ENCODE measurements around the gene TXNRD1.
"Not testable (repeated sequence)": the region's sequence is repeated elsewhere in the genome, so short reads cannot be mapped to it uniquely, and the experiment has no call there.

The TXNRD1 gene

GRCh38 chr12:104329707-104330532 lies 114.3 kb downstream of the TXNRD1 start:
- no peak for DNase-seq (ENCODE audit: low spot score)

DNA sequence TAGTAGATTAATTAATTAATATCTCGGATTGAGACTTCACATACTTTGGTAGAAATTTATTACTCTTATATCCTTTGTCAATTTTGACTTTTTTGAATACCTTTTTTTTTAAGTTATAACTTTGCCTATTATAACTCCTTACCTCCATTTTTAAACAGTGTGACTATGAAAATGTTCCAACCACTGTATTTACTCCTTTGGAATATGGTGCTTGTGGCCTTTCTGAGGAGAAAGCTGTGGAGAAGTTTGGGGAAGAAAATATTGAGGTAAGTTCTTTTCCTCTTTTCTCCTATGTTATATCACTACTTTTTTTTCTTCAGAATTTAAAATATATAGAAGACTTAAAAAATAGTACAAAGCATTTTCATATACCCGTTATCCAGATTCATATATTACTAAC lies 115.8 kb downstream of the TXNRD1 start:
- no peak for DNase-seq (ENCODE audit: low spot score)

- not testable (repeated sequence) for DNase-seq (ENCODE audit: low spot score)
These were observed 116.7 kb downstream of the TXNRD1 start for GRCh38 chr12:104332273-104332672.

GRCh38 chr12:104333692-104334255 lies 118.2 kb downstream of the TXNRD1 start:
- no peak for DNase-seq (ENCODE audit: low spot score)

DNA sequence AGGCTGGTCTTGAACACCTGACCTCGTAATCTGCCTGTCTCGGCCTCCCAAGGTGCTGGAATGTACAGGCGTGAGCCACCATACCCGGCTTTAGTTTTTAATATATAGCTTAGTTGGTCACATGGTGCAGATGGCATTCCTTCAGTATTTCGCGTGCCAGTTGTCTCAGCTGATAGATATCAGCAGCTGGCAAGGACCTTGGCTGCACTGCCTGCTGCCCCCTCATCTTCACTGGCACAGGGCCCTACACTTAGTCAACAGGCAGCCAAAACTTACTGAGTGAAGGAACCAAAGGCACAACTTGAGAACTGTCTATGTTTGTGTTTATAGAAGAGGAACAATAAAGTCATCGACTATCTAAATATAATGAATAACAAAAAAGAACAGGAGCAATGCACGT lies 119.0 kb downstream of the TXNRD1 start:
- DNase-seq (ENCODE audit: low spot score), result peak; percentile 49

DNA sequence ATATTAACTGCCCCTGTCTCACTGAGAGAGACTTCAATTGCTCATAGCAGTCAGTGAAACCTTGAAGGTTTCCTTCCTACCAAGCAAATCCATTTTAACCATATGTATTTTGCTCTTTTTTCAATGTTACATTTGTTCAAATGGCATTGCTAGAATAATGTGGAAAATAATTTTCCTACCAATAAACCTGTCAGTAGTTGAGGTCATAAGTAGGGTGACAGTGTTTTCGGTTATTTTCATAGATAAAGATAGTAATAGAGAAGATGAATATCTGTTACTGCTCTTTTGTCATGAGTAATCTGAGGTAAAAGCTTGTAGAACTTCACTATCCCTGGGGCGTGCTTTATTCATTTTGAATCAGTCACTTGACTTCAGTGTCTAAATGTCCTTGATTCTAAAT lies 120.5 kb downstream of the TXNRD1 start:
- DNase-seq (ENCODE audit: low spot score), result no peak

- no peak for DNase-seq (ENCODE audit: low spot score)
These were observed 121.5 kb downstream of the TXNRD1 start for GRCh38 chr12:104337030-104337558.

GRCh38 chr12:104339663-104340062 lies 124.1 kb downstream of the TXNRD1 start:
- DNase-seq (ENCODE audit: low spot score), result no peak

GRCh38 chr12:104340177-104340576 lies 124.6 kb downstream of the TXNRD1 start:
- no peak for DNase-seq (ENCODE audit: low spot score)

DNA sequence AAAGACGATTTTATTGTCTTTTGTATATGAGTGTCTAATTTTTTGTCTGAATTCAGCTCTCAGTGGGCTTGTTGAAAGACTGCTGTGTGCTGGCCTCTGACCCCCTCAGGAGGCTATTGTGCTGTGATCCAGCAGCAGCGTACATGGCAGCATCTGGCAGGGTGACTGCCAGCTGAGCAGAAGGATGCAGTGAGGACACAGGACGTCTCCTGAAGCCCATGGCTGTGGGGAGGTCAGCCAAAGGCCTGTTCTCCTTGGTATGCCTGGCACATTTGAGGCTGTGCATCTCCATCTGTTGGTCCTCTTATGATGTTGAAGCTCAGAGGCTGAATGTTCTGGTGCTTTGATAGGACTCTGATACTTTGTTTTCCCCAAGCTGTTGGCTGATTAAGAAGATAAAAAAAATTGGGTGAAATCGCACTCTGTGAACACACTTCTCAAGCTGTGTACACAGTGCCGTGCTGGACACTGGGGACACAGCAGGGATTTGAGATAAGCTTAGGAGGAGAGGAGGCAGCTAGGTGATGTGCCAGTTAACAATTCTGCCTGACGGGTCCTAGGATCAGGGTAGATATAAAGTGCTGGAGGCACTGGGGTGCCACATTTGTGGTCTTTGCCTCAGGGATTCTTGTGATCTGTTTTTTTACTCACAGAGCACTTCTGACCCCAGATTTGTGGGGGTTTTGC lies 125.5 kb downstream of the TXNRD1 start:
- no peak for DNase-seq (ENCODE audit: low spot score)

- DNase-seq (ENCODE audit: low spot score), result no peak
These were observed 126.6 kb downstream of the TXNRD1 start for GRCh38 chr12:104342147-104342546.

DNA sequence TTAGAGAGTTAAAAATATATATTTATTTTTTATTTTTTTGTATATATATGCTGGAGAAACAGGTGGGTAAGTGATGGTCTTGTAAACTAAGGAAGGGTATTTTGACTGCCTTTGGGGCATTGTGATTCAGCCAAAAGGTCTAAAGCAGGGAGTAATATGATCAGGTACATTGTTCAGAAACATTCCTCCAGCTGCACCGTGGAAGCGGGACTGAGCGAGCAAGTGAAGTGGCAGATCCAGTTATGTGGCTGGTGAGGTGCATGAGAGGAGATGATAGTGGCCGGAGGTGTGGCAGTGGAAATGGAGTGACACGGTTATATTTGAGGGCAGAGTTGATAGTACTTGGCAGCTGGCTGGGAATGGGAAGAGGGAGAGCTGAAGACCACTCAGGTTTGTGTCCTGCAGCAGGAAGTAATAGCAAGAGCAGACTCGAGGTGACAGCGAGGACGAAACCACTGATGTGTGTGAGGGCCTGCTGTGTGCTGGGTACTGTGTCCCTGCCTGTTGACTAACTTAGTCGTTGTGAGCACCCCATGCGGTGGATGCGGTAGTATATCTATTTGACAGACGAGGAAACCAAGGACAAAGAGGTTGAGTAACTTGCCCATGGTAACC lies 127.2 kb downstream of the TXNRD1 start:
- no peak for DNase-seq (ENCODE audit: low spot score)

DNA sequence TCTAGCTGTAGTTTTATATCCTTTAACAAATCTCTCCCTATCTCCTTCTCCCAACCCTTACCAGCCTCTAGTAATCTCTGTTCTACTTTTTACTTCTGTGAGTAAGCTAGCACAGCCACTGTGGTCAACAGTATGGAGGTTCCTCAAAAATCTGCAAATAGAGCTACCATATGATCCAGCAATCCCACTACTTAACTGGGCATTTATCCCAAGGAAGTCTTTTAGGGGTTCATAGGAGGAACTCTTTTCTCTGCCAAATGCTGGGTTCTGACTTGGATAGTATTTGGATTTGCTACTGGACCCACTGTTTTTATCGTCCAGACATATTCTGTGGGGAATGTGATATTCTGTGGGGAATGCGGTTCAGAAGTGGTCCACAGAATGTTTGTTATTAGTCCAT lies 129.1 kb downstream of the TXNRD1 start:
- no peak for DNase-seq (ENCODE audit: low spot score)

DNA sequence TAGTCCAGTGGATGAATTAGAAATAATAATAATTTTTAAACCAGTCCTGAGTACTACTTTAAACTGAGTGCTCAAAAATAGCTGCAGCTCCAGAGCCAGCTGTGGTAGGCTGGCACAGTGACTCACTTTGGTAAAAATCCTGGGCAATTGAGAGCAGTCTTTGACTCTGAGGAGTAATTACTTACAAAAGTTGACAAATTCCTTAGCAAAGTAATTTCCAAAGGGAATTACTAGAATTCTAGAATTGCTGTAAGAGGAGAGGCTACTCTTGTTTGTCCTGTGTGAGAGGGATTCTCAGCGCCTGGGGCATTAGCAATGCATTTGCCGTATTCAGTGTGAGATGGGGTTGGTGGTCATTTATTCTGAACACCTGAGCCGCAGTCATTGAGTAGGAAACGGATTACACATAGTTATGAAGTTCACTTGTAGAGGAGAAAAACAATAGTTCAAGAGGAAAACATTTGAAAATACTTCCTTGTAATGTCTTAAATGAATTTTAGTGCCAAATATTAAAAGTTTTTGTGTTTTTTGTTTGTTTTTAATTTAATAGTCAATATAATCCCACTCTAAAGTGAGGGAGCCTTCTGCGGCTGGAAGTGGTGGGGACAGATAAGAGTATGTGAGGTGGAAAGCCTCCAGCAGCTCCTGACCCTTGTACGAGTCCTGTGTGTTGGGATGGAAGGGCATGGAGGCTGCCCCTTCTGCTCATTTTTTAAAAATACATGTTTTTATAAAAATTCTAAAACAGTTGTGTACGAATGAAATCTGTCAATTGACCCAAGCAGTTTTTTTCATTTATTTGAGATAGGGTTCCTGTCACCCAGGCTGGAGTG lies 129.9 kb downstream of the TXNRD1 start:
- no peak for DNase-seq (ENCODE audit: low spot score)

- no peak for DNase-seq (ENCODE audit: low spot score)
These were observed 131.9 kb downstream of the TXNRD1 start for GRCh38 chr12:104347374-104348075.

- DNase-seq (ENCODE audit: low spot score), result no peak
These were observed 132.9 kb downstream of the TXNRD1 start for GRCh38 chr12:104348283-104348993.

GRCh38 chr12:104348994-104349494 lies 133.5 kb downstream of the TXNRD1 start:
- no peak for DNase-seq (ENCODE audit: low spot score)

- no peak for DNase-seq (ENCODE audit: low spot score)
These were observed 134.9 kb downstream of the TXNRD1 start for GRCh38 chr12:104350211-104351056.
